A549 (cell line): ENCODE data around the gene GPR12. TPM values are rescaled to one million over a fixed set of nuclear protein-coding genes. Genes with fewer than 3 reads are reported as not detected.

Experiments used
- ATAC-seq, 2 experiments: fragments of 200-7000 bp in 1 of 2; fragments of >200 bp in 1 of 2; cut with Nextera tagmentation in 1 of 2; cut with Tn5 transposase in 1 of 2; 3 replicates each; pipeline versions ENCODE4 v1.8.0 to v1.9.1; 2018 to 2020; ENCODE audit warnings: mild to moderate bottlenecking in 1 of 2, moderate library complexity in 1 of 2
- CTCF ChIA-PET: fragments of 300-600 bp; sonication (Branson Sonifier 250); formaldehyde crosslinking; extraction: SDS; loops from one replicate; lab custom pipeline; 2021; ENCODE audit warnings: antibody characterized with exemption, inconsistent platforms; lab: Yijun Ruan, JAX
- POLR2A ChIA-PET: fragments of 350-600 bp; formaldehyde crosslinking; extraction: SDS; loops from one replicate; lab custom pipeline; 2021; ENCODE audit warnings: antibody characterized with exemption, inconsistent platforms; lab: Yijun Ruan, JAX
- DNase-seq, 2 experiments: peaks; one replicate each; pipeline versions ENCODE4 v3.0.0 to v3.0.0-alpha.2; 2011 to 2016; ENCODE audit warnings: low read depth in 1 of 2, low spot score in 1 of 2
- FAIRE-seq: peaks from 2 replicates; lab custom pipeline; 2011; peaks lifted over from hg19 to GRCh38; lab: Jason Lieb, UNC
- H3K27ac ChIP-seq, 2 experiments: fragments of >200 bp; sonication (Bioruptor Twin); formaldehyde crosslinking; 3 replicates each; pipeline ENCODE4 v1.5.1; 2016 to 2017
- H3K4me1 ChIP-seq: fragments of >200 bp; sonication (Bioruptor Twin); formaldehyde crosslinking; 3 replicates; pipeline ENCODE4 v1.6.1; 2016
- H3K4me2 ChIP-seq: fragments of >200 bp; sonication (Bioruptor Twin); formaldehyde crosslinking; 3 replicates; pipeline ENCODE4 v1.6.1; 2016
- H3K4me3 ChIP-seq: fragments of >200 bp; sonication (Bioruptor Twin); formaldehyde crosslinking; 3 replicates; pipeline ENCODE4 v1.5.1; 2016
- H3K9me3 ChIP-seq: fragments of >200 bp; sonication (Bioruptor Twin); formaldehyde crosslinking; 3 replicates; pipeline ENCODE4 v1.6.1; 2016
- BCL3 ChIP-seq: fragments of >200 bp; sonication (Bioruptor Twin); formaldehyde crosslinking; IDR thresholded peaks from 3 replicates; pipeline ENCODE4 v1.6.1; 2016
- CBX8 ChIP-seq: fragments of 200-600 bp; sonication (generic); IDR thresholded peaks from 2 replicates; pipeline ENCODE4 v1.6.1; 2016
- E2F6 ChIP-seq: IDR thresholded peaks from 2 replicates; pipeline ENCODE4 v1.6.1; 2012; ENCODE audit warnings: low read depth, borderline replicate concordance
- EHMT2 ChIP-seq: fragments of 200-600 bp; sonication (generic); IDR thresholded peaks from 2 replicates; pipeline ENCODE4 v1.6.1; 2016; ENCODE audit warnings: antibody characterized with exemption, low read depth, mild to moderate bottlenecking, moderate library complexity
- EP300 ChIP-seq, 2 experiments: fragments of >200 bp; sonication (Bioruptor Twin); formaldehyde crosslinking; IDR thresholded peaks; 2 replicates in 1 of 2; 3 replicates in 1 of 2; pipeline ENCODE4 v1.6.1; 2016 to 2017
- ESRRA ChIP-seq: fragments of 150-350 bp; IDR thresholded peaks from 2 replicates; pipeline ENCODE4 v1.6.1; 2014; ENCODE audit warnings: mild to moderate bottlenecking, low read length, borderline replicate concordance
- FOSL2 ChIP-seq, 2 experiments: fragments of 450-650 bp in 1 of 2; fragments of >200 bp in 1 of 2; sonication (Bioruptor Twin) in 1 of 2; formaldehyde crosslinking; IDR thresholded peaks; 2 replicates each; pipeline versions ENCODE4 v1.5.0 to v1.6.1; 2016 to 2020; ENCODE audit warnings: mild to moderate bottlenecking in 1 of 2, moderate library complexity in 1 of 2
- FOXS1 ChIP-seq: fragments of 250-450 bp; sonication (Bioruptor Pico); IDR thresholded peaks from 2 replicates; pipeline ENCODE4 v1.5.0; 2020; ENCODE audit warnings: mild to moderate bottlenecking, moderate library complexity
- GATA3 ChIP-seq: IDR thresholded peaks from 2 replicates; pipeline ENCODE4 v1.6.1; 2012; ENCODE audit warnings: borderline replicate concordance
- HDAC2 ChIP-seq: fragments of 200-600 bp; sonication (generic); IDR thresholded peaks from 2 replicates; pipeline ENCODE4 v1.6.1; 2016
- HOXB13 ChIP-seq: fragments of 250-450 bp; sonication (Bioruptor Pico); IDR thresholded peaks from 2 replicates; pipeline ENCODE4 v1.5.0; 2020; ENCODE audit warnings: low read depth, mild to moderate bottlenecking, moderate library complexity
- MAFK ChIP-seq: fragments of 450-650 bp; IDR thresholded peaks from 2 replicates; pipeline ENCODE4 v1.6.1; 2014; ENCODE audit not compliant: partially characterized antibody
- MAX ChIP-seq: IDR thresholded peaks from 2 replicates; pipeline ENCODE4 v1.6.1; 2012
- MYC ChIP-seq: IDR thresholded peaks from 2 replicates; pipeline ENCODE4 v1.6.1; 2012; ENCODE audit warnings: mild to moderate bottlenecking, inconsistent platforms, low read length, improper control_type of control experiment, borderline replicate concordance
- PHF8 ChIP-seq: fragments of 200-600 bp; sonication (generic); IDR thresholded peaks from 2 replicates; pipeline ENCODE4 v1.6.1; 2016; ENCODE audit warnings: low read depth, mild to moderate bottlenecking, antibody characterized with exemption, moderate library complexity, borderline replicate concordance
- POLR2AphosphoS2 ChIP-seq: conservative IDR thresholded peaks from 2 replicates; pipeline ENCODE4 v1.6.1; 2012; ENCODE audit warnings: low read length, improper control_type of control experiment, inconsistent platforms
- RARB ChIP-seq: fragments of 250-450 bp; sonication (Bioruptor Pico); IDR thresholded peaks from 2 replicates; pipeline ENCODE4 v1.8.0; 2021; ENCODE audit warnings: mild to moderate bottlenecking, moderate library complexity
- REST ChIP-seq: fragments of 200-600 bp; sonication (generic); IDR thresholded peaks from 2 replicates; pipeline ENCODE4 v1.6.1; 2016; ENCODE audit warnings: antibody characterized with exemption, mild to moderate bottlenecking, moderate library complexity
- ZFP36 ChIP-seq: fragments of 450-650 bp; IDR thresholded peaks from 2 replicates; pipeline ENCODE4 v1.6.1; 2014; ENCODE audit warnings: borderline replicate concordance; ENCODE audit not compliant: partially characterized antibody
- ZSCAN20 ChIP-seq: fragments of 250-450 bp; sonication (Bioruptor Pico); IDR thresholded peaks from 2 replicates; pipeline ENCODE4 v1.8.0; 2022; ENCODE audit warnings: mild to moderate bottlenecking, moderate library complexity
- WGBS: methylation state at CpG from one replicate; pipeline ENCODE4 v1.1.6; 2017; ENCODE audit errors: missing lambda C conversion rate; 5-methylcytosine and 5-hydroxymethylcytosine counted together
- polyA plus RNA-seq, 4 experiments: library from polyadenylated mRNA; depleted of rRNA in 3 of 4; stranded (reverse); fragments of >200 nt; fragmentation: RNase III in 1 of 4; extraction: RNeasy Plus Mini Kit Qiagen cat#74134 plus additional on column Dnase treatment in 1 of 4; gene quantifications; 2 replicates in 3 of 4; 3 replicates in 1 of 4; pipeline ENCODE4 v1.2.3, GENCODE V29; 2011 to 2017

The GPR12 gene
- polyA plus RNA-seq, 2 of the 4 experiments (the other 2 are of a cell fraction) = not detected

GRCh38 chr13:26759249-26759906, 1.2 kb downstream of the GPR12 start:
- no peaks in the 10 kb centered on the region for H3K9me3 ChIP-seq
- POLR2A ChIA-PET = no interaction called here
- H3K4me3 ChIP-seq = no peak overlapping the region; the same call in 2 of the 3 replicates
- DNase-seq (no peak), FAIRE-seq (no peak), ATAC-seq (no peak)
- H3K27ac ChIP-seq = no peak overlapping the region
- TF ChIP-seq FOXS1 = no peak
- no peak for TF ChIP-seq REST
- TF ChIP-seq E2F6 = no peak
- TF ChIP-seq ZSCAN20 (CRISPR knock-in tag) = no peak
- no peak for TF ChIP-seq GATA3
- no peak for TF ChIP-seq CBX8
- TF ChIP-seq POLR2AphosphoS2 = no peak
- TF ChIP-seq HOXB13 (CRISPR knock-in tag) = no peak
- TF ChIP-seq HDAC2 = no peak
- TF ChIP-seq BCL3 = no peak
- TF ChIP-seq ZFP36 = no peak
- TF ChIP-seq MYC = no peak
- TF ChIP-seq MAX = no peak
- TF ChIP-seq RARB (CRISPR knock-in tag) = no peak
- no peak for TF ChIP-seq EHMT2
- TF ChIP-seq PHF8 = no peak
- no peak for TF ChIP-seq EP300 (IDR thresholded peaks at IDR 0.05)
- no peak for TF ChIP-seq FOSL2 (IDR thresholded peaks at IDR 0.05)
- no peak for TF ChIP-seq FOSL2 (CRISPR knock-in tag; IDR thresholded peaks at IDR 0.05)
- H3K4me2 ChIP-seq = peak overlapping the region; percentile 59
- 26% methylated on average over 18 of the region's 27 CpGs for WGBS
- no peaks in the 10 kb centered on the region for H3K4me1 ChIP-seq
- CTCF ChIA-PET = no interaction called here

- ATAC-seq = no peak
- H3K4me1 ChIP-seq = no peaks in the 10 kb centered on the region
- H3K27ac ChIP-seq = no peak overlapping the region
- H3K4me2 ChIP-seq = no peak overlapping the region
- H3K9me3 ChIP-seq = no peaks in the 10 kb centered on the region
- H3K4me3 ChIP-seq = no peak overlapping the region
- FAIRE-seq = no peak
- 37% methylated on average over 18 of the region's 18 CpGs for WGBS
- CTCF ChIA-PET = no interaction called here
- POLR2A ChIA-PET = no interaction called here
- no peak for DNase-seq
- no peak for TF ChIP-seq MYC
- TF ChIP-seq E2F6 = no peak
- TF ChIP-seq CBX8 = 0 out of 2 replicates have a peak, but pooled peaks have one; percentile 26
- TF ChIP-seq HOXB13 (CRISPR knock-in tag) = no peak
- TF ChIP-seq MAFK = no peak
- no peak for TF ChIP-seq ESRRA
- TF ChIP-seq GATA3 = no peak
- TF ChIP-seq REST = no peak
These were observed 2.0 kb downstream of the GPR12 start for GRCh38 chr13:26758496-26759157.
